Measurements from ENCODE around the gene WIPF3.

WIPF3 gene

DNA sequence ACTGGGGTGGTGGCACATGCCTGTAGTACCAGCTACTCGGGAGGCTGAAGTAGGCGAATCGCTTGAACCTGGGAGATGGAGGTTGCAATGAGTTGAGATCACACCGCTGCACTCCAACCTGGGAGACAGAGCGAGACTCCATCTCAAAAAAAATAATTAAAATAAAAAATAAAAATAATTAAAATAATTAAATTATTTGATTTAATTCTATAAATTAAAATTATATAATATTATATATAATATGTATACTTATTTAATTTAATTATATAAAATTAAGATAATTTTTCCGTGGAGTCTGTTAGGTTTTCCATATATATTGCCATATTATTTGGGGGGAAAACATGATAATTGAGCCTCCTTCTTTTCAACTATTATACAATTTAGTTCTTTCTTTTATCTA, 12.0 kb downstream of the WIPF3 start:
- no peak overlapping the region for H3K27ac ChIP-seq
- TF ChIP-seq CTCF (IDR thresholded peaks at IDR 0.05; ENCODE audit: low read depth, low read length, missing control alignments) = no peak
- in situ Hi-C loops (cut with HindIII; ENCODE audit: low pct_ligation_motif_present, low sequenced_read_pairs) = no loop called here

GRCh38 chr7:29825775-29826529, 19.6 kb downstream of the WIPF3 start:
- Histone ChIP-seq H3K36me3 (replicated peaks) (no peaks in the 10 kb centered on the region), H3K27ac (no peak overlapping the region), H3K4me3 (ENCODE audit: low read depth, low read length) (no peak overlapping the region), H3K27me3 (replicated peaks) (no peaks in the 10 kb centered on the region)
- in situ Hi-C loops (cut with HindIII; ENCODE audit: low pct_ligation_motif_present, low sequenced_read_pairs) = no loop called here
- no peak for DNase-seq
- no peak for TF ChIP-seq CTCF (IDR thresholded peaks at IDR 0.05; ENCODE audit: low read depth, low read length, missing control alignments)

More for the DNA sequence above, 12.0 kb downstream of the WIPF3 start:
- H3K4me3 ChIP-seq (ENCODE audit: low read depth, low read length) = no peak overlapping the region
- no peaks in the 10 kb centered on the region for H3K27me3 ChIP-seq (replicated peaks)
- DNase-seq = no peak
- H3K36me3 ChIP-seq (replicated peaks) = no peaks in the 10 kb centered on the region

GRCh38 chr7:29826530-29826822, 20.2 kb downstream of the WIPF3 start:
- H3K27me3 ChIP-seq (replicated peaks) = no peaks in the 10 kb centered on the region
- in situ Hi-C loops (cut with HindIII; ENCODE audit: low pct_ligation_motif_present, low sequenced_read_pairs) = no loop called here
- no peak for DNase-seq
- no peak for TF ChIP-seq CTCF (IDR thresholded peaks at IDR 0.05; ENCODE audit: low read depth, low read length, missing control alignments)
- H3K36me3 ChIP-seq (replicated peaks) = no peaks in the 10 kb centered on the region
- H3K27ac ChIP-seq = no peak overlapping the region
- H3K4me3 ChIP-seq (ENCODE audit: low read depth, low read length) = no peak overlapping the region

GRCh38 chr7:29826904-29827303, 20.6 kb downstream of the WIPF3 start:
- TF ChIP-seq CTCF (IDR thresholded peaks at IDR 0.05; ENCODE audit: low read depth, low read length, missing control alignments) = no peak
- Histone ChIP-seq H3K36me3 (replicated peaks) (no peaks in the 10 kb centered on the region), H3K27ac (no peak overlapping the region), H3K4me3 (ENCODE audit: low read depth, low read length) (no peak overlapping the region), H3K27me3 (replicated peaks) (no peaks in the 10 kb centered on the region)
- in situ Hi-C loops (cut with HindIII; ENCODE audit: low pct_ligation_motif_present, low sequenced_read_pairs) = no loop called here
- no peak for DNase-seq

DNA sequence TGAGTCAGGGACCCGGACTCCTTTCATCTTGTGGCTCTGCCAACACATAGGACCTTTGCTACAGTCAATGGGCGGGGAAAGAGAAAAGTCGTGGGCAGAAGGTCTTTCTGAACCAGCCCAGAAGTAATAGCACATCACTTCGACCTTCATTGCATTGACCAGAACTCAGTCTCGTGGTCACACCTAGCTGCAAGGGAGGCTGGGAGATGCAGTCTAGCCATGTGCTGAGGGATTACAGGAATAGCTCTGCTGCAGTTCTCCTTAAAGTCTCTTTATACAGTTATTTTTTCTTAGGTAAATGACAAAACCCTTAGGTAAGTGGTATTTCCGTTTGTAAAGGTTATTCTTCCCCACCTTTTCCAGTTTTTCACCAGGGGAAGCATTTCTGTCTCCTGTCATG, 25.4 kb downstream of the WIPF3 start:
- in situ Hi-C loops (cut with HindIII; ENCODE audit: low pct_ligation_motif_present, low sequenced_read_pairs) = no loop called here
- no peak overlapping the region for H3K27ac ChIP-seq
- no peaks in the 10 kb centered on the region for H3K36me3 ChIP-seq (replicated peaks)
- no peaks in the 10 kb centered on the region for H3K27me3 ChIP-seq (replicated peaks)
- TF ChIP-seq CTCF (IDR thresholded peaks at IDR 0.05; ENCODE audit: low read depth, low read length, missing control alignments) = no peak
- DNase-seq = no peak
- H3K4me3 ChIP-seq (ENCODE audit: low read depth, low read length) = no peak overlapping the region

DNA sequence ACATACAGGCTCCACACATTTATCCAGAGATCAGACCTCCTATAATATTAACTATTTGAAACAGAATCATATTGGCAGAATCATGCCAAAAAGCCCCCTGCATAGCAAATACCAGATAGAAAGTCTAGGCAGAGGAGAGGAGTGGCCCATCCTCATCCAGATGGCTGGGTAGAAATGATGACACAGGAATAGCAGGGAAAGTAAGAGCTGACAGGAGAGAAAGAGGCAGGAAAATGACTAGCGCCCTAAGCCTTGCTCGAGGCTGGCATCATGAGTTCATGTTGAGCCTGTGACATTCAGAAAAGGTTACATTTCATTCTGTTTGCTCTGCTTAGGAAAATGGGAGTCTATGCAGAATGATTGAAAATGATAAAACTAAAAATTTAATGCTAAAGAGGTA, 27.6 kb downstream of the WIPF3 start:
- no peak for DNase-seq

More for the DNA sequence above, 27.6 kb downstream of the WIPF3 start:
- TF ChIP-seq CTCF (IDR thresholded peaks at IDR 0.05; ENCODE audit: low read depth, low read length, missing control alignments) = no peak
- no peaks in the 10 kb centered on the region for H3K36me3 ChIP-seq (replicated peaks)
- no peaks in the 10 kb centered on the region for H3K27me3 ChIP-seq (replicated peaks)
- H3K4me3 ChIP-seq (ENCODE audit: low read depth, low read length) = no peak overlapping the region
- no peak overlapping the region for H3K27ac ChIP-seq
- in situ Hi-C loops (cut with HindIII; ENCODE audit: low pct_ligation_motif_present, low sequenced_read_pairs) = no loop called here
